HL-60 (cell line): Measurements from ENCODE around the gene ZNF681.

Experiments
- CTCF ChIP-seq: IDR thresholded peaks from one replicate; pipeline ENCODE4 v1.5.1; 2011; ENCODE audit warnings: low read length, control low read depth, inconsistent platforms; ENCODE audit not compliant: insufficient read depth
- GABPA ChIP-seq: IDR thresholded peaks from 2 replicates; pipeline ENCODE4 v1.6.1; 2012; ENCODE audit warnings: low read depth
- POLR2AphosphoS5 ChIP-seq: IDR thresholded peaks from 2 replicates; pipeline ENCODE4 v1.6.1; 2012; ENCODE audit warnings: low read depth
- REST ChIP-seq: IDR thresholded peaks from 2 replicates; pipeline ENCODE4 v1.6.1; 2012; ENCODE audit warnings: low read depth; ENCODE audit not compliant: insufficient replicate concordance
- SPI1 ChIP-seq: IDR thresholded peaks from 2 replicates; pipeline ENCODE4 v1.6.1; 2012; ENCODE audit warnings: low read depth, mild to moderate bottlenecking, borderline replicate concordance

- TF ChIP-seq CTCF: no peak
- no peak for TF ChIP-seq POLR2AphosphoS5
- TF ChIP-seq GABPA: no peak
- no peak for TF ChIP-seq REST
- TF ChIP-seq SPI1: no peak
These were observed 21.0 kb upstream of the ZNF681 start for GRCh38 chr19:23779645-23780044.
